Natural killer cell (primary cell): Measurements from ENCODE around the gene SCAF11. TPM values are rescaled to one million over a fixed set of nuclear protein-coding genes. Genes with fewer than 3 reads are reported as not detected.
A peak's percentile ranks its signal among the peaks of the same experiment; 100 is the strongest.

ENCODE experiments used
- ATAC-seq, 3 donors: fragments of 150-1000 bp in 2 of 3; fragments of 200-7000 bp in 1 of 3; cut with Tn5 transposase; 1 replicate in 1 of 3; 2 replicates in 2 of 3; pipeline ENCODE4 v1.10.0; 2021; ENCODE audit warnings: mild to moderate bottlenecking in 2 of 3, moderate library complexity in 2 of 3
- DNase-seq, 2 donors: peaks; one replicate each; pipeline versions ENCODE4 v3.0.0 to v3.0.0-alpha.2; 2013 to 2021; ENCODE audit warnings: mixed read lengths in 1 of 2
- H3K27ac ChIP-seq: one replicate; pipeline ENCODE4 v1.5.1; 2013; ENCODE audit warnings: mild to moderate bottlenecking, low read length
- H3K27me3 ChIP-seq: one replicate; pipeline ENCODE4 v1.6.1; 2013; ENCODE audit warnings: low read length; ENCODE audit not compliant: control insufficient read depth, insufficient read depth
- H3K36me3 ChIP-seq: one replicate; pipeline ENCODE4 v1.6.1; 2013; ENCODE audit warnings: low read length; ENCODE audit not compliant: control insufficient read depth, insufficient read depth
- H3K4me1 ChIP-seq: one replicate; pipeline ENCODE4 v1.6.1; 2013; ENCODE audit warnings: low read length; ENCODE audit not compliant: control insufficient read depth, insufficient read depth
- H3K4me3 ChIP-seq: one replicate; pipeline ENCODE4 v1.5.1; 2013; ENCODE audit warnings: low read length
- H3K9me3 ChIP-seq: one replicate; pipeline ENCODE4 v1.6.1; 2013; ENCODE audit warnings: low read length; ENCODE audit not compliant: control insufficient read depth, insufficient read depth
- H3K27ac Mint-ChIP-seq, 2 donors: one replicate each; pipeline ENCODE4 v1.8.0; 2022; ENCODE audit warnings: mild to moderate bottlenecking in 2 of 2, mixed read lengths in 2 of 2, moderate library complexity in 1 of 2
- H3K27me3 Mint-ChIP-seq, 2 donors: one replicate each; pipeline ENCODE4 v1.8.0; 2022; ENCODE audit warnings: low read depth in 2 of 2, mixed read lengths in 2 of 2
- H3K36me3 Mint-ChIP-seq: one replicate; pipeline ENCODE4 v1.8.0; 2022; ENCODE audit warnings: mixed read lengths
- H3K4me1 Mint-ChIP-seq, 2 donors: one replicate each; pipeline ENCODE4 v1.8.0; 2022; ENCODE audit warnings: mixed read lengths in 2 of 2
- H3K4me3 Mint-ChIP-seq: one replicate; pipeline ENCODE4 v1.8.0; 2022; ENCODE audit warnings: mild to moderate bottlenecking, moderate library complexity, mixed read lengths
- H3K9me3 Mint-ChIP-seq, 2 donors: one replicate each; pipeline ENCODE4 v1.8.0; 2022; ENCODE audit warnings: mixed read lengths in 2 of 2
- WGBS: methylation state at CpG from one replicate; pipeline ENCODE4 v1.1.7; 2013; ENCODE audit warnings: missing lambda C conversion rate; ENCODE audit not compliant: insufficient coverage; 5-methylcytosine and 5-hydroxymethylcytosine counted together
- intact Hi-C: fragments of 100-400 bp; cut with micrococcal nuclease; formaldehyde crosslinking; loops from one replicate; pipeline ENCODE4 v1.14.2; 2022
- total RNA-seq, 4 donors: library from RNA; stranded (reverse); fragments of 120-200 nt in 1 of 4; gene quantifications; one replicate each; pipeline versions ENCODE4 v1.2.3 to v1.2.4, GENCODE V29; 2013 to 2022
- TF ChIP-seq, protein P1 (sequence below): fragments of 200-600 bp; IDR thresholded peaks from one replicate; pipeline ENCODE4 v1.8.0; 2022; ENCODE audit warnings: antibody characterized with exemption

Gene SCAF11
- total RNA-seq, 3 donors from 2014 or later (not counting 1 experiment from before 2014, with no cell fraction given): 208 to 232 (median 220) TPM

DNA sequence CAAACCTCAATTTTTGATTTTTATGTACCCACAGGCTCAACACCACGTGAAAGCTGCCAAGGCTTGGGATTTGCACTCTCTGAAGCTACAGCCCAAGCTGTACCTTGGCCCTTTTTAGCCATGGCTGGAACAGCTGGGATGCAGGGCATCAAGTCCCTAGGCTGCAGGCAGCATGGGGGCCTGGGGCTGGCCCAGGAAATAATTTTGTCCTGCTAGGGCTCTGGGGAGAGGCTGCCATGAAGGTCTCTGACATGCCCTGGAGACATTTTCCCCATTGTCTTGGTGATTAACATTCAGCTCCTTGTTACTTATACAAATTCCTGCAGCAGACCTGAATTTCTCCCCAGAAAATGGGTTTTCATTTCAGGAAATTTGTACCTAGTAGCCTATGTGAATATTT, 103.7 kb downstream of the SCAF11 start:
- no peaks in the 10 kb centered on the region for H3K36me3 Mint-ChIP-seq
- Histone ChIP-seq H3K9me3 (no peaks in the 10 kb centered on the region), H3K36me3 (peaks cover 14% of the 10 kb centered on the region), H3K4me1 (no peaks in the 10 kb centered on the region), H3K4me3 (no peak overlapping the region), H3K27ac (no peak overlapping the region), H3K27me3 (no peaks in the 10 kb centered on the region)
- no peaks in the 10 kb centered on the region for H3K27me3 Mint-ChIP-seq
- DNase-seq (no peak), ATAC-seq (no peak)
- intact Hi-C loops: no loop called here
- TF ChIP-seq, protein P1, sequence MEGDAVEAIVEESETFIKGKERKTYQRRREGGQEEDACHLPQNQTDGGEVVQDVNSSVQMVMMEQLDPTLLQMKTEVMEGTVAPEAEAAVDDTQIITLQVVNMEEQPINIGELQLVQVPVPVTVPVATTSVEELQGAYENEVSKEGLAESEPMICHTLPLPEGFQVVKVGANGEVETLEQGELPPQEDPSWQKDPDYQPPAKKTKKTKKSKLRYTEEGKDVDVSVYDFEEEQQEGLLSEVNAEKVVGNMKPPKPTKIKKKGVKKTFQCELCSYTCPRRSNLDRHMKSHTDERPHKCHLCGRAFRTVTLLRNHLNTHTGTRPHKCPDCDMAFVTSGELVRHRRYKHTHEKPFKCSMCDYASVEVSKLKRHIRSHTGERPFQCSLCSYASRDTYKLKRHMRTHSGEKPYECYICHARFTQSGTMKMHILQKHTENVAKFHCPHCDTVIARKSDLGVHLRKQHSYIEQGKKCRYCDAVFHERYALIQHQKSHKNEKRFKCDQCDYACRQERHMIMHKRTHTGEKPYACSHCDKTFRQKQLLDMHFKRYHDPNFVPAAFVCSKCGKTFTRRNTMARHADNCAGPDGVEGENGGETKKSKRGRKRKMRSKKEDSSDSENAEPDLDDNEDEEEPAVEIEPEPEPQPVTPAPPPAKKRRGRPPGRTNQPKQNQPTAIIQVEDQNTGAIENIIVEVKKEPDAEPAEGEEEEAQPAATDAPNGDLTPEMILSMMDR: no peak
- H3K27ac Mint-ChIP-seq: no peak overlapping the region
- WGBS: 97% methylated on average over 1 of the region's 1 CpG
- no peaks in the 10 kb centered on the region for H3K9me3 Mint-ChIP-seq
- H3K4me1 Mint-ChIP-seq: peaks cover 5 to 10% of the 10 kb centered on the region in 2 donors
- no peak overlapping the region for H3K4me3 Mint-ChIP-seq

DNA sequence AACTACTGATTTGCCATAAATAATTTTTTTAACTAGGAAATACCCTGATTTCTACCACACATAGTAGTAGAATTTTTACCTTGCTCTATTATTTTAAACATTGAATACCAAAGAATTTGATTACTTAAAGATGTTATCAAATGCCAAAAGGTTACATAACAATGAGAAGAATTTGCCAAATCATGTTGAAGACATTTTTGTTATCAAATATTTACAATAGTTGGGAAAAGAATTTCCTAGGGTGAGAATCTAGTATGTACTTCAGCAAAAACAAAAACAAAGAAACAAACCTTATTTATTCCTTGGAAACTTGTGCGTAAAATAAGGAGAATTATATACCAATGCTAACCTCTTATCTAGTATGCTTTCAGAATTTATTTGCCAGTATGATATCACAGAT, 107.2 kb downstream of the SCAF11 start:
- no peak for ATAC-seq

DNA sequence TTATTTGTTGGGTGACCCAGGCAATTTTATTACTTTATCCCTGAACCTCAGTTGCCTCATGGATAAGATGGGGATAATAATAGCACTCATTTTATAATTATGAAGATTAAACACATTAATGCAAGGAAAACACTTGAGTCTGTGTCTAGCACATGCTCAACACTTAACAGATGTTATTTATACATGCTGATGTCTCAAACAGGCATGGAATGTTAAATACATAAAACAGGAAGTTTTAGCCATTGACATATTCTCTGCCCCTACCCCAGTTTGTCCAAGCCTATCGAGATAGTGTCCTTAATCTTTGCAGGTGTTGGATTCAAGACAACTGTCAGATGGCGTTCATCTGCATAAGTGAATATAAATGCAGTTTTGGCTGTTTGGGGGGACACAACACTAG, 109.8 kb downstream of the SCAF11 start:
- Histone ChIP-seq H3K4me1 (peaks cover 11% of the 10 kb centered on the region), H3K36me3 (peaks cover 14% of the 10 kb centered on the region), H3K9me3 (no peaks in the 10 kb centered on the region), H3K4me3 (no peak overlapping the region), H3K27me3 (no peaks in the 10 kb centered on the region), H3K27ac (peak overlapping the region; percentile 25)
- Mint-ChIP-seq H3K9me3 (no peaks in the 10 kb centered on the region), H3K4me1 (peaks cover 58 to 61% of the 10 kb centered on the region in 2 donors), H3K36me3 (peaks cover 7% of the 10 kb centered on the region), H3K27ac (peak overlapping the region; percentile 78 to 95), H3K4me3 (peak overlapping the region; percentile 81), H3K27me3 (no peaks in the 10 kb centered on the region)
- intact Hi-C loops: no loop called here
- TF ChIP-seq, protein P1: no peak
- DNase-seq (no peak), ATAC-seq (no peak)
- 96% methylated on average over 2 of the region's 2 CpGs for WGBS

More for the DNA sequence above, 107.2 kb downstream of the SCAF11 start:
- peaks cover 3% of the 10 kb centered on the region for H3K36me3 Mint-ChIP-seq
- H3K27ac Mint-ChIP-seq: peak overlapping the region in 1 of 2 donors; percentile 38
- TF ChIP-seq, protein P1: no peak
- H3K4me3 Mint-ChIP-seq: no peak overlapping the region
- peaks cover 38 to 42% of the 10 kb centered on the region in 2 donors for H3K4me1 Mint-ChIP-seq
- no peak for DNase-seq
- Histone ChIP-seq H3K4me1 (peaks cover 6% of the 10 kb centered on the region), H3K27me3 (no peaks in the 10 kb centered on the region), H3K27ac (no peak overlapping the region), H3K4me3 (no peak overlapping the region), H3K36me3 (peaks cover 22% of the 10 kb centered on the region), H3K9me3 (no peaks in the 10 kb centered on the region)
- no peaks in the 10 kb centered on the region for H3K9me3 Mint-ChIP-seq
- WGBS: no CpG with 5 or more reads among the region's 1 CpG
- intact Hi-C loops: no loop called here
- H3K27me3 Mint-ChIP-seq: no peaks in the 10 kb centered on the region

DNA sequence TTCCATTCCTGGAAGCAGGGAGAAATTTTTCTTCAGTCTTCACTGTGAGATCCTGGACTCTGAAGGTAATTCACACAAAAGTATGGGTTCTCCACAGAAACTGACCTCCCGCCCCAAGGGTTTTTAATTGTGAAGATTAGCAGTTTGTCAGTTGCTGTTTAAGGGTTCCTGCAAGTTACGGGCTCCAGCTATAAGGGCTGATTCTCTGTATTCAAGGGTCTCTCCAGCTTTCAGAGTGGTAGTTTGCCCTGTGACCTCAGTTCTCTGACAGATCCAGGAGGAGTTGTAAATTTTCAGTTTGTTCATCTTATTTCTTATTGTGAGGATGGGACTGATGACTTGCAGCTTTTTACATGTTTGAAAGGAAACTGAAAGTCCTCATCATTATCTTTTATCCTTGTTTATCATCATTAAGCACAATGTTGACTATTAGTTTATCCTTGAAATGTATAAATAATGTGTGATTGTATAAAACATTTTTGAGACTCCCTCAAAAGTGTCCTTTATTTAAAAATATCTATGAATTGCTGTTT, 110.9 kb downstream of the SCAF11 start:
- WGBS: 74% methylated on average over 2 of the region's 2 CpGs
- ATAC-seq: no peak
- Histone ChIP-seq H3K27ac (peak overlapping the region; percentile 83), H3K4me1 (peaks cover 11% of the 10 kb centered on the region), H3K36me3 (peaks cover 15% of the 10 kb centered on the region), H3K9me3 (no peaks in the 10 kb centered on the region), H3K27me3 (no peaks in the 10 kb centered on the region), H3K4me3 (no peak overlapping the region)
- H3K36me3 Mint-ChIP-seq: peaks cover 11% of the 10 kb centered on the region
- intact Hi-C loops: loop anchor here (2.0 kb wide), 2 partner anchors 111 to 153 kb away; partner anchors contain the start of gene SCAF11
- H3K27me3 Mint-ChIP-seq: no peaks in the 10 kb centered on the region
- peak overlapping the region; percentile 81 for H3K4me3 Mint-ChIP-seq
- no peak for DNase-seq
- H3K27ac Mint-ChIP-seq: peak overlapping the region; percentile 78 to 95
- TF ChIP-seq, protein P1: no peak
- no peaks in the 10 kb centered on the region for H3K9me3 Mint-ChIP-seq
- peaks cover 59 to 65% of the 10 kb centered on the region in 2 donors for H3K4me1 Mint-ChIP-seq
